Panc1 (cell line): ENCODE measurements around the gene CHMP4A. TPM values are rescaled to one million over a fixed set of nuclear protein-coding genes. Genes with fewer than 3 reads are reported as not detected.

Source experiments
- ATAC-seq: fragments of 200-7000 bp; cut with Tn5 transposase; 2 replicates; pipeline ENCODE4 v1.9.1; 2020; ENCODE audit warnings: mild to moderate bottlenecking, moderate library complexity
- BruUV-seq: library from RNA; stranded (reverse); fragments of 400-500 nt; replicated peaks from 2 replicates; lab custom pipeline; 2021; lab: Mats Ljungman, UMichigan
- CTCF ChIA-PET: fragments of 300-600 bp; sonication (Branson Sonifier 250); formaldehyde crosslinking; loops from one replicate; lab custom pipeline; 2022; ENCODE audit warnings: antibody characterized with exemption; lab: Charles Lee
- POLR2A ChIA-PET: fragments of 300-600 bp; sonication (Branson Sonifier 250); formaldehyde crosslinking; loops from one replicate; lab custom pipeline; 2022; ENCODE audit warnings: antibody characterized with exemption; lab: Charles Lee
- DNase-seq: peaks from one replicate; pipeline ENCODE4 v3.0.0-alpha.2; 2010; ENCODE audit warnings: low read depth, low spot score
- H3K27ac ChIP-seq: 2 replicates; pipeline ENCODE4 v1.5.1; 2011; ENCODE audit warnings: mild to moderate bottlenecking, low read length, inconsistent platforms
- H3K27me3 ChIP-seq: fragments of 200-500 bp; sonication (Bioruptor generic); 2 replicates; pipeline ENCODE4 v1.6.0; 2014; ENCODE audit warnings: low read length, inconsistent platforms; ENCODE audit not compliant: control insufficient read depth, insufficient read depth
- H3K36me3 ChIP-seq: fragments of 200-500 bp; sonication (Bioruptor generic); 2 replicates; pipeline ENCODE4 v1.5.1; 2014; ENCODE audit warnings: inconsistent platforms, mild to moderate bottlenecking, low read length, moderate library complexity; ENCODE audit not compliant: control insufficient read depth, insufficient read depth
- H3K4me1 ChIP-seq: 2 replicates; pipeline ENCODE4 v1.5.1; 2011; ENCODE audit warnings: inconsistent platforms, mild to moderate bottlenecking, low read length, moderate library complexity; ENCODE audit not compliant: control insufficient read depth, insufficient read depth
- H3K4me3 ChIP-seq, 2 experiments: 2 replicates each; pipeline ENCODE4 v1.5.1; 2011 to 2012; ENCODE audit warnings: low read depth in 2 of 2, low read length in 2 of 2, mild to moderate bottlenecking in 2 of 2, inconsistent platforms in 1 of 2, moderate library complexity in 1 of 2
- H3K9me3 ChIP-seq: fragments of 200-500 bp; sonication (Bioruptor generic); 2 replicates; pipeline ENCODE4 v1.5.1; 2014; ENCODE audit warnings: low read depth, mild to moderate bottlenecking, inconsistent platforms, low read length, moderate library complexity; ENCODE audit not compliant: control insufficient read depth, insufficient read depth
- CTCF ChIP-seq: fragments of 450-650 bp; IDR thresholded peaks from 2 replicates; pipeline ENCODE4 v1.5.1; 2017; ENCODE audit warnings: mild to moderate bottlenecking
- POLR2AphosphoS5 ChIP-seq: IDR thresholded peaks from 2 replicates; pipeline ENCODE4 v1.6.1; 2012; ENCODE audit warnings: mild to moderate bottlenecking, low read depth, low read length, moderate library complexity
- SIN3A ChIP-seq: IDR thresholded peaks from 2 replicates; pipeline ENCODE4 v1.6.1; 2012; ENCODE audit warnings: low read depth, mild to moderate bottlenecking, low read length, moderate library complexity, borderline replicate concordance; ENCODE audit not compliant: insufficient read depth
- TCF7L2 ChIP-seq: IDR thresholded peaks from 2 replicates; pipeline ENCODE4 v1.6.1; 2011; ENCODE audit warnings: mild to moderate bottlenecking, low read depth, low read length, inconsistent platforms
- in situ Hi-C: cut with HindIII; loops from 2 replicates; pipeline ENCODE4 v1.10.0; 2016; ENCODE audit warnings: low sequenced_read_pairs, low pct_unique_long_range_greater_than_20kb
- intact Hi-C: fragments of 100-400 bp; cut with micrococcal nuclease; formaldehyde crosslinking; loops from one replicate; pipeline ENCODE4 v1.10.0; 2022; ENCODE audit not compliant: unreplicated experiment
- total RNA-seq: library from RNA; stranded (reverse); gene quantifications from one replicate; pipeline ENCODE4 v1.2.1, GENCODE V29; 2021; ENCODE audit not compliant: unreplicated experiment
- TF ChIP-seq, protein P1 (sequence below), 2 experiments: IDR thresholded peaks; 2 replicates each; pipeline ENCODE4 v1.6.1; 2011 to 2012; ENCODE audit warnings: low read depth in 2 of 2, control low read depth in 1 of 2, low read length in 1 of 2, mild to moderate bottlenecking in 1 of 2, moderate library complexity in 1 of 2; ENCODE audit not compliant: insufficient read depth in 1 of 2

Gene CHMP4A
- total RNA-seq, 1 experiment from 2014 or later, result 42.4 TPM

DNA sequence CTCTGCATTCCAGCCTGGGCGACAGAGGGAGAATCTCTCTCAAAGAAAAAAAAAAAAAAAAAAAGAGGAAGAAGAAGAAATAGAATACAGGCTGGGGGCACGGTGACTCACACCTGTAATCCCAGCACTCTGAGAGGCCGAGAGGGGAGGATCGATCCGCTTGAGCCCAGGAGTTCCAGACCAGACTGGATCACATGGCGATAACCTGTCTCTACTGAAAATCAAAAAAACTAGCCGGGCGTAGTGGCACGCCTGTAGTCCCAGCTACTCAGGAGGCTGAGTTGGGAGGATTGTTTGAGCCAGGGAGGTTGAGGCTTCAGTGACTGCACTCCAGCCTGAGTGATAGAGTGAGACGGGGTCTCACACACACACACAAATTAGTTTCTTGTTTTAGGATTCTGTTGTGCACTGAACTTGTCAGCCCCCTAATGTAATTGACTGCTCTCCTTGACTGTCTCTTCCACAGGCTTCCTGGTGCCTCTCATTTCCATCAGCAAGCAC lies 30.1 kb upstream of the CHMP4A start:
- ATAC-seq (no peak), DNase-seq (no peak)
- in situ Hi-C loops (no loop called here), intact Hi-C loops (loop anchor here (1.0 kb wide), 1 partner anchor 54 kb away; no protein-coding TSS in a partner anchor)
- Histone ChIP-seq H3K9me3 (no peaks in the 10 kb centered on the region), H3K27ac (peak overlapping the region; percentile 93), H3K36me3 (peaks cover 6% of the 10 kb centered on the region; the same call in 1 of the 2 replicates), H3K4me3 (peak overlapping the region; percentile 77 to 91), H3K4me1 (peaks cover 12% of the 10 kb centered on the region), H3K27me3 (no peaks in the 10 kb centered on the region)
- BruUV-seq, result no TSS peak
- TF ChIP-seq, protein P1, sequence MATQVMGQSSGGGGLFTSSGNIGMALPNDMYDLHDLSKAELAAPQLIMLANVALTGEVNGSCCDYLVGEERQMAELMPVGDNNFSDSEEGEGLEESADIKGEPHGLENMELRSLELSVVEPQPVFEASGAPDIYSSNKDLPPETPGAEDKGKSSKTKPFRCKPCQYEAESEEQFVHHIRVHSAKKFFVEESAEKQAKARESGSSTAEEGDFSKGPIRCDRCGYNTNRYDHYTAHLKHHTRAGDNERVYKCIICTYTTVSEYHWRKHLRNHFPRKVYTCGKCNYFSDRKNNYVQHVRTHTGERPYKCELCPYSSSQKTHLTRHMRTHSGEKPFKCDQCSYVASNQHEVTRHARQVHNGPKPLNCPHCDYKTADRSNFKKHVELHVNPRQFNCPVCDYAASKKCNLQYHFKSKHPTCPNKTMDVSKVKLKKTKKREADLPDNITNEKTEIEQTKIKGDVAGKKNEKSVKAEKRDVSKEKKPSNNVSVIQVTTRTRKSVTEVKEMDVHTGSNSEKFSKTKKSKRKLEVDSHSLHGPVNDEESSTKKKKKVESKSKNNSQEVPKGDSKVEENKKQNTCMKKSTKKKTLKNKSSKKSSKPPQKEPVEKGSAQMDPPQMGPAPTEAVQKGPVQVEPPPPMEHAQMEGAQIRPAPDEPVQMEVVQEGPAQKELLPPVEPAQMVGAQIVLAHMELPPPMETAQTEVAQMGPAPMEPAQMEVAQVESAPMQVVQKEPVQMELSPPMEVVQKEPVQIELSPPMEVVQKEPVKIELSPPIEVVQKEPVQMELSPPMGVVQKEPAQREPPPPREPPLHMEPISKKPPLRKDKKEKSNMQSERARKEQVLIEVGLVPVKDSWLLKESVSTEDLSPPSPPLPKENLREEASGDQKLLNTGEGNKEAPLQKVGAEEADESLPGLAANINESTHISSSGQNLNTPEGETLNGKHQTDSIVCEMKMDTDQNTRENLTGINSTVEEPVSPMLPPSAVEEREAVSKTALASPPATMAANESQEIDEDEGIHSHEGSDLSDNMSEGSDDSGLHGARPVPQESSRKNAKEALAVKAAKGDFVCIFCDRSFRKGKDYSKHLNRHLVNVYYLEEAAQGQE (IDR thresholded peaks at IDR 0.05; ENCODE audit: insufficient read depth in 1 of 2, low read depth in 2 of 2, low read length in 1 of 2), result no peak
- no peak for TF ChIP-seq CTCF
- TF ChIP-seq SIN3A, result no peak
- no peak for TF ChIP-seq POLR2AphosphoS5
- no peak for TF ChIP-seq TCF7L2
- ChIA-PET POLR2A (interaction anchor here (2.0 kb wide), 1 partner anchor 54 kb away, joined by 6 read pairs; no protein-coding TSS in a partner anchor), CTCF (interaction anchor here (0.7 to 2.4 kb wide), 3 partner anchors 54 to 194 kb away, joined by 6 to 10 read pairs (median 8); partner anchors contain the start of genes DHRS1 and NOP9)

- in situ Hi-C loops, result no loop called here
- peak overlapping the region; percentile 93 for H3K27ac ChIP-seq
- CTCF ChIA-PET, result interaction anchor here (0.6 to 2.4 kb wide), 6 partner anchors 29 to 81 kb away, joined by 3 to 8 read pairs (median 4); partner anchors contain the start of genes CHMP4A, DHRS1 and NOP9
- H3K4me1 ChIP-seq, result peaks cover 12% of the 10 kb centered on the region
- POLR2A ChIA-PET, result interaction anchor here (0.6 to 2.0 kb wide), 5 partner anchors 53 to 201 kb away, joined by 3 to 6 read pairs (median 4); partner anchors contain the start of genes IPO4, NOP9 and SDR39U1
- peak; percentile 93 for ATAC-seq
- no peaks in the 10 kb centered on the region for H3K9me3 ChIP-seq
- intact Hi-C loops, result no loop called here
- peak overlapping the region; percentile 77 to 91 for H3K4me3 ChIP-seq
- TF ChIP-seq, protein P1 (IDR thresholded peaks at IDR 0.05; ENCODE audit: insufficient read depth in 1 of 2, low read depth in 2 of 2, low read length in 1 of 2), result no peak
- no peak for TF ChIP-seq SIN3A
- TF ChIP-seq CTCF, result no peak
- TF ChIP-seq POLR2AphosphoS5, result no peak
- TF ChIP-seq TCF7L2, result no peak
- TSS peak; percentile 67 for BruUV-seq
- H3K36me3 ChIP-seq, result peaks cover 6% of the 10 kb centered on the region; the same call in 1 of the 2 replicates
- peak; percentile 72 for DNase-seq
- no peaks in the 10 kb centered on the region for H3K27me3 ChIP-seq
Observed at GRCh38 chr14:24241829-24242443, 28.6 kb upstream of the CHMP4A start.
